ENCODE results near the gene UCK1. TPM values are rescaled to one million over a fixed set of nuclear protein-coding genes. Genes with fewer than 3 reads are reported as not detected.
"Not testable (repeated sequence)": the region's sequence is repeated elsewhere in the genome, so short reads cannot be mapped to it uniquely, and the experiment has no call there.

The UCK1 gene
- total and polyA plus RNA-seq, 4 donors = 13.4 to 34.1 (median 24.0) TPM

DNA sequence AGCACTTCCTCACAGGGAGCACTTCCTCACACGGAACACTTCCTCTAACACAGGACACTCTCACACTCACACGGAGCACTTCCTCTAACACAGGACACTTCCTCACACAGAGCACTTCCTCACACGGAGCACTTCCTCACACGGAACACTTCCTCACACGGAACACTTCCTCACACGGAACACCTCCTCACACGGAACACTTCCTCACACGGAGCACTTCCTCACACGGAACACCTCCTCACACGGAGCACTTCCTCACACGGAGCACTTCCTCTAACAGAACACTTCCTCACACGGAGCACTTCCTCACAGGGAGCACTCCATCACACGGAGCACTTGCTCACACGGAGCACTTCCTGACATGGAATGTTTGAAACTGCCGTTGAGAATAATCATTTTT lies 15.0 kb downstream of the UCK1 start:
- Histone ChIP-seq H3K36me3 (ENCODE audit: control insufficient read depth in 4 of 4, insufficient read depth in 3 of 4, low read depth in 1 of 4, low read length in 3 of 4) (peaks cover 5 to 58% (median 36%) of the 10 kb centered on the region in 4 donors), H3K9me3 (ENCODE audit: control insufficient read depth in 4 of 4, low read length in 3 of 4) (peaks cover 0 to 6% (median 0%) of the 10 kb centered on the region in 4 donors), H3K27me3 (ENCODE audit: control insufficient read depth in 4 of 4, insufficient read depth in 4 of 4, low read length in 3 of 4) (no peaks in the 10 kb centered on the region), H3K4me1 (ENCODE audit: control insufficient read depth in 4 of 4, insufficient read depth in 4 of 4, low read length in 3 of 4) (no peaks in the 10 kb centered on the region), H3K4me3 (ENCODE audit: low read depth in 1 of 3, low read length in 3 of 3) (no peak overlapping the region), H3K9ac (ENCODE audit: low read depth in 1 of 2, low read length in 2 of 2) (no peak overlapping the region), H3K27ac (ENCODE audit: low read depth in 1 of 2, low read length in 2 of 2) (no peak overlapping the region)
- TF ChIP-seq HNF4G (IDR thresholded peaks at IDR 0.05) (no peak), NR2F2 (IDR thresholded peaks at IDR 0.05) (no peak), EGR1 (IDR thresholded peaks at IDR 0.05; ENCODE audit: low read depth in 2 of 2) (peak in 1 of 2 donors; percentile 62)
- WGBS = 79% methylated on average over 15 of the region's 15 CpGs
- no peak for DNase-seq (ENCODE audit: low spot score)

GRCh38 chr9:131515559-131516031 lies 15.5 kb downstream of the UCK1 start:
- H3K36me3 ChIP-seq (ENCODE audit: control insufficient read depth in 4 of 4, insufficient read depth in 3 of 4, low read depth in 1 of 4, low read length in 3 of 4) = peaks cover 5 to 60% (median 39%) of the 10 kb centered on the region in 4 donors
- H3K4me1 ChIP-seq (ENCODE audit: control insufficient read depth in 4 of 4, insufficient read depth in 4 of 4, low read length in 3 of 4); H3K4me3 ChIP-seq (ENCODE audit: low read depth in 1 of 3, low read length in 3 of 3); H3K9me3 ChIP-seq (ENCODE audit: control insufficient read depth in 4 of 4, low read length in 3 of 4); DNase-seq (ENCODE audit: low spot score); H3K27me3 ChIP-seq (ENCODE audit: control insufficient read depth in 4 of 4, insufficient read depth in 4 of 4, low read length in 3 of 4); H3K27ac ChIP-seq (ENCODE audit: low read depth in 1 of 2, low read length in 2 of 2); H3K9ac ChIP-seq (ENCODE audit: low read depth in 1 of 2, low read length in 2 of 2): not testable (repeated sequence)
- peak; percentile 21 to 77 for TF ChIP-seq EGR1 (IDR thresholded peaks at IDR 0.05; ENCODE audit: low read depth in 2 of 2)
- 77% methylated on average over 12 of the region's 12 CpGs for WGBS

- H3K36me3 ChIP-seq (ENCODE audit: control insufficient read depth in 4 of 4, insufficient read depth in 3 of 4, low read depth in 1 of 4, low read length in 3 of 4) = peaks cover 0 to 45% (median 31%) of the 10 kb centered on the region in 4 donors
- no peak overlapping the region for H3K9ac ChIP-seq (ENCODE audit: low read depth in 1 of 2, low read length in 2 of 2)
- H3K9me3 ChIP-seq (ENCODE audit: control insufficient read depth in 4 of 4, low read length in 3 of 4) = peaks cover 0 to 6% (median 0%) of the 10 kb centered on the region in 4 donors
- 94% methylated on average over 15 of the region's 15 CpGs for WGBS
- TF ChIP-seq YY1 (IDR thresholded peaks at IDR 0.05) (no peak), HNF4A (conservative IDR thresholded peaks at IDR 0.05) (no peak)
- TF ChIP-seq, protein P1, sequence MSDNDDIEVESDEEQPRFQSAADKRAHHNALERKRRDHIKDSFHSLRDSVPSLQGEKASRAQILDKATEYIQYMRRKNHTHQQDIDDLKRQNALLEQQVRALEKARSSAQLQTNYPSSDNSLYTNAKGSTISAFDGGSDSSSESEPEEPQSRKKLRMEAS (IDR thresholded peaks at IDR 0.05) = no peak
- H3K27ac ChIP-seq (ENCODE audit: low read depth in 1 of 2, low read length in 2 of 2) = no peak overlapping the region
- no peak overlapping the region for H3K4me3 ChIP-seq (ENCODE audit: low read depth in 1 of 3, low read length in 3 of 3)
- H3K4me1 ChIP-seq (ENCODE audit: control insufficient read depth in 4 of 4, insufficient read depth in 4 of 4, low read length in 3 of 4) = no peaks in the 10 kb centered on the region
- no peak for DNase-seq (ENCODE audit: low spot score)
- H3K27me3 ChIP-seq (ENCODE audit: control insufficient read depth in 4 of 4, insufficient read depth in 4 of 4, low read length in 3 of 4) = no peaks in the 10 kb centered on the region
Observed at GRCh38 chr9:131513177-131513576, 17.9 kb downstream of the UCK1 start.

GRCh38 chr9:131511880-131512279 lies 19.2 kb downstream of the UCK1 start:
- 95% methylated on average over 6 of the region's 6 CpGs for whole genome bisulfite sequencing
- H3K27ac ChIP-seq (ENCODE audit: low read depth in 1 of 2, low read length in 2 of 2) = no peak overlapping the region
- H3K36me3 ChIP-seq (ENCODE audit: control insufficient read depth in 4 of 4, insufficient read depth in 3 of 4, low read depth in 1 of 4, low read length in 3 of 4) = peaks cover 0 to 45% (median 31%) of the 10 kb centered on the region in 4 donors
- no peak overlapping the region for H3K9ac ChIP-seq (ENCODE audit: low read depth in 1 of 2, low read length in 2 of 2)
- DNase-seq (ENCODE audit: low spot score) = no peak
- H3K4me3 ChIP-seq (ENCODE audit: low read depth in 1 of 3, low read length in 3 of 3) = no peak overlapping the region
- TF ChIP-seq FOXA1 (IDR thresholded peaks at IDR 0.05) (no peak), ZBTB33 (IDR thresholded peaks at IDR 0.05) (no peak), JUND (IDR thresholded peaks at IDR 0.05) (no peak), GABPA (IDR thresholded peaks at IDR 0.05 in 1 of 2, conservative IDR thresholded peaks at IDR 0.05 in 1 of 2) (no peak), RXRA (IDR thresholded peaks at IDR 0.05) (no peak), FOXA2 (IDR thresholded peaks at IDR 0.05) (no peak), NR2F2 (IDR thresholded peaks at IDR 0.05) (no peak), HNF4G (IDR thresholded peaks at IDR 0.05) (no peak)
- no peaks in the 10 kb centered on the region for H3K4me1 ChIP-seq (ENCODE audit: control insufficient read depth in 4 of 4, insufficient read depth in 4 of 4, low read length in 3 of 4)
- no peaks in the 10 kb centered on the region for H3K27me3 ChIP-seq (ENCODE audit: control insufficient read depth in 4 of 4, insufficient read depth in 4 of 4, low read length in 3 of 4)
- H3K9me3 ChIP-seq (ENCODE audit: control insufficient read depth in 4 of 4, low read length in 3 of 4) = peaks cover 0 to 6% (median 0%) of the 10 kb centered on the region in 4 donors

Data from liver (tissue), 9 donors.